Panc1 (cell line): ENCODE measurements around the gene RPL5.

Experiments used
- POLR2AphosphoS5 ChIP-seq: IDR thresholded peaks from 2 replicates; pipeline ENCODE4 v1.6.1; 2012; ENCODE audit warnings: mild to moderate bottlenecking, low read depth, low read length, moderate library complexity
- REST ChIP-seq, 2 experiments: IDR thresholded peaks; 2 replicates each; pipeline ENCODE4 v1.6.1; 2011 to 2012; ENCODE audit warnings: low read depth in 2 of 2, control low read depth in 1 of 2, low read length in 1 of 2, mild to moderate bottlenecking in 1 of 2, moderate library complexity in 1 of 2; ENCODE audit not compliant: insufficient read depth in 1 of 2

DNA sequence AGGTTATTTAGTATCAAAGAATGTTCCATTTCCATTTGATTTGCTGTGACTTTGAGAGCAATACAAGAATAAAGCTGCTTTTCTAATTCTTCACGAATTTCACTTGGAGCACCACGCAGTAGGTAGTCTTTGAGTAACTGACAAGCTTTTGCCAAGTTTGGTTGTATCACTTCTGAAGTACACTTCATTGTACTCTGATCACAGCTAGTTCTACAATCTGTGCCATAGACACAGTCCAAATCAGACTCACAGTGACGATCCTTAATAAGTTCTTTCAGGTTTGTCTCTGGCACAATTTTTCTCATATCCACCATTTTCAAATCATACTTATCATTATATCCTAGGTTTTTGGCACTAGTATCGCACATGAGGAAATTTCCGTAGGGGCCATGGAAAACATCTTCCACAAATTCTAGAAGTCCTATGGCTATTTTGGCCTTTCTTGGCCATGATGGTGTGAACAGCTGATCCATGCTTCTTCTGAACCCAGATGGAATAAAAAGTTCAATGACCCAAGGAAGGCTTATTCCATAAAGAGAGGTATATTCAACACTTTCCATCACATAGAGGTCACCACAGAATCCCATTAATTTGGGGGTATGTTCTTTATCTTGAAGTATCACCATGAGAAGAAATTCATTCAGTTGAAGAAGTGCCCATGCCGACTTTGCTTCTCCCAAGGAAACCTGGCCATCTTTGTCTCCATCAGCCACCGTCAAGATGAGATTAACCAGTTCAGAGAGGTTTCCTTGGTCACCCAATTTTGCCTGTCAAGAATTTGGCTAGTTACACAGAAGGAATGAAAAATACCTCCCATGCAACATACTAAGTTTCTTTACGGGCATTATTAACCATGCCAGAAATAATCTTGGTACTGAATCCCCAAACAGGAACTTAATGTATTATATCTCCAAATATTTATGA lies 11.9 kb downstream of the RPL5 start:
- TF ChIP-seq POLR2AphosphoS5 (peak; percentile 29; the same call in 1 of the 2 replicates), REST (IDR thresholded peaks at IDR 0.05; ENCODE audit: insufficient read depth in 1 of 2, low read depth in 2 of 2, low read length in 1 of 2) (no peak)
